GM23248 (cell line): ENCODE data around the gene TADA1. TPM values are rescaled to one million over a fixed set of nuclear protein-coding genes. Genes with fewer than 3 reads are reported as not detected.

ENCODE experiments used
- DNase-seq: peaks from one replicate; pipeline ENCODE4 v3.0.0-alpha.2; 2015
- H2AFZ ChIP-seq: fragments of 200-600 bp; sonication (generic); 2 replicates; pipeline ENCODE4 v1.6.1; 2016; ENCODE audit warnings: antibody characterized with exemption
- H3F3A ChIP-seq: fragments of 200-600 bp; sonication (generic); 2 replicates; pipeline ENCODE4 v1.6.1; 2016; ENCODE audit warnings: mild to moderate bottlenecking, antibody characterized with exemption, mixed run types; ENCODE audit not compliant: insufficient read depth
- H3K27ac ChIP-seq: fragments of 200-600 bp; sonication (generic); 2 replicates; pipeline ENCODE4 v1.5.1; 2016; ENCODE audit warnings: mild to moderate bottlenecking
- H3K27me3 ChIP-seq: fragments of 200-600 bp; sonication (generic); replicated peaks from 2 replicates; pipeline ENCODE4 v1.6.1; 2016; ENCODE audit warnings: mild to moderate bottlenecking; ENCODE audit not compliant: insufficient read depth
- H3K36me3 ChIP-seq: fragments of 200-600 bp; sonication (generic); 2 replicates; pipeline ENCODE4 v1.6.1; 2016; ENCODE audit warnings: low read depth, mild to moderate bottlenecking
- H3K4me1 ChIP-seq: fragments of 200-600 bp; sonication (generic); 2 replicates; pipeline ENCODE4 v1.6.1; 2016; ENCODE audit warnings: mild to moderate bottlenecking; ENCODE audit not compliant: insufficient read depth
- H3K4me2 ChIP-seq: fragments of 200-600 bp; sonication (generic); one replicate; pipeline ENCODE4 v1.6.1; 2016; ENCODE audit warnings: mild to moderate bottlenecking; ENCODE audit not compliant: unreplicated experiment
- H3K4me3 ChIP-seq: fragments of 200-600 bp; sonication (generic); 2 replicates; pipeline ENCODE4 v1.5.1; 2016; ENCODE audit warnings: mild to moderate bottlenecking
- H3K79me2 ChIP-seq: fragments of 200-600 bp; sonication (generic); 2 replicates; pipeline ENCODE4 v1.6.1; 2016; ENCODE audit warnings: mild to moderate bottlenecking; ENCODE audit not compliant: insufficient read depth
- H3K9ac ChIP-seq: fragments of 200-600 bp; sonication (generic); 2 replicates; pipeline ENCODE4 v1.6.1; 2016; ENCODE audit warnings: mild to moderate bottlenecking
- H3K9me2 ChIP-seq: fragments of 200-600 bp; sonication (generic); 2 replicates; pipeline ENCODE4 v1.6.1; 2016; ENCODE audit warnings: mixed run types, mild to moderate bottlenecking, moderate library complexity; ENCODE audit not compliant: insufficient read depth
- H3K9me3 ChIP-seq: fragments of 200-600 bp; sonication (generic); one replicate; pipeline ENCODE4 v1.6.1; 2017; ENCODE audit warnings: low read depth
- H4K20me1 ChIP-seq: fragments of 200-600 bp; sonication (generic); 2 replicates; pipeline ENCODE4 v1.6.0; 2016; ENCODE audit not compliant: insufficient read depth
- EZH2 ChIP-seq: fragments of 200-600 bp; sonication (generic); IDR thresholded peaks from 2 replicates; pipeline ENCODE4 v1.6.1; 2018; ENCODE audit warnings: antibody characterized with exemption, mild to moderate bottlenecking; ENCODE audit not compliant: insufficient read depth, poor library complexity, severe bottlenecking
- EZH2phosphoT487 ChIP-seq: fragments of 200-600 bp; sonication (generic); IDR thresholded peaks from 2 replicates; pipeline ENCODE4 v1.6.1; 2018; ENCODE audit warnings: antibody characterized with exemption, moderate library complexity, mild to moderate bottlenecking, low read depth; ENCODE audit not compliant: insufficient read depth
- WGBS, 2 experiments: methylation state at CpG; one replicate each; pipeline ENCODE4 v1.1.6; 2015 to 2017; ENCODE audit warnings: low lambda C conversion rate in 2 of 2, low coverage in 1 of 2; ENCODE audit errors: missing lambda C conversion rate in 2 of 2; 5-methylcytosine and 5-hydroxymethylcytosine counted together
- in situ Hi-C: fragments of 300-500 bp; cut with MboI; formaldehyde crosslinking; loops from 2 replicates; pipeline ENCODE4 v1.15.0; 2020
- polyA plus RNA-seq: library from polyadenylated mRNA; unstranded; fragments of >200 nt; fragmentation: Nextera tagmentation; extraction: Ambion mirVana; gene quantifications from 2 replicates; pipeline ENCODE4 v1.2.1, GENCODE V29; 2016
- total RNA-seq: library from RNA; depleted of rRNA; stranded (reverse); fragments of >200 nt; shearing (Covaris generic); gene quantifications from 2 replicates; pipeline ENCODE4 v1.2.3, GENCODE V29; 2014; rRNA removed

TADA1 gene
- total and polyA plus RNA-seq, 2 experiments from 2014 or later: 7.0 to 9.9 TPM

DNA sequence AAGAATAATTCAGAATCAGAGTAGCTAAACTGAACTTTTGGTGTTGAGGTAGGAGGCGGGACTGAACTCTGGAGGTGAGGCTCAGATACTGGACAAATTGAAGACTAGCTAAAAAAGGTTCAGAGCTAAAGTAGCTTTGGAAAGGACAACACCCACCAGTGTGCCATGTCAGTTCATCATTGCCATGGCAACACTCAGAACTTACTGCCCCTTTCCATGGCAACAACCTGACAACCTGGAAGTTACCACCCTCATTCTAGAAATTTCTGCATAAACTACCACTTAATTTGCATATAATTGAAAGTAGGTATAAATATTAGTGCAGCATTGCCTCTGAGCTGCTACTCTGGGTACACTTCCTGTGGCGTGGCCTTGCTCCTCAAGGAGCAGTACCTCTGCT, 67.1 kb downstream of the TADA1 start:
- Histone ChIP-seq H3K4me1 (peaks cover 2% of the 10 kb centered on the region; the same call in 1 of the 2 replicates), H3K36me3 (no peaks in the 10 kb centered on the region), H3K79me2 (no peaks in the 10 kb centered on the region), H3K9me3 (no peaks in the 10 kb centered on the region), H3K4me2 (no peak overlapping the region), H2AFZ (no peak overlapping the region), H3K9me2 (no peaks in the 10 kb centered on the region), H3K27me3 (no peaks in the 10 kb centered on the region; the same call in 1 of the 2 replicates), H4K20me1 (no peaks in the 10 kb centered on the region), H3K9ac (no peak overlapping the region), H3F3A (no peaks in the 10 kb centered on the region), H3K27ac (no peak overlapping the region), H3K4me3 (no peak overlapping the region)
- TF ChIP-seq EZH2 (no peak), EZH2phosphoT487 (no peak)
- WGBS, 2 experiments: 21 to 44% methylated on average over 2 of the region's 2 CpGs
- DNase-seq: no peak
- in situ Hi-C loops: no loop called here

Other genes starting within 250 kb of the TADA1 start
- gene POGK, start 36.8 kb downstream of the TADA1 start, total RNA-seq: 25.5 and 26.9 TPM in 2 replicates
- 10.6 and 11.1 TPM in 2 replicates for gene POGK, start 36.8 kb downstream of the TADA1 start, polyA plus RNA-seq
- not detected in 2 replicates for gene ILDR2, start 99.3 kb upstream of the TADA1 start, total RNA-seq
- gene ILDR2, start 99.3 kb upstream of the TADA1 start, polyA plus RNA-seq: not detected in 2 replicates
- gene MAEL, start 113.0 kb upstream of the TADA1 start, total RNA-seq: not detected in 2 replicates
- not detected in 2 replicates for gene MAEL, start 113.0 kb upstream of the TADA1 start, polyA plus RNA-seq
- not detected in 2 replicates for gene GPA33, start 214.1 kb upstream of the TADA1 start, total RNA-seq
- gene GPA33, start 214.1 kb upstream of the TADA1 start, polyA plus RNA-seq: not detected in 2 replicates
- gene STYXL2, start 217.8 kb upstream of the TADA1 start, total RNA-seq: not detected in 2 replicates
- gene STYXL2, start 217.8 kb upstream of the TADA1 start, polyA plus RNA-seq: not detected in 2 replicates